Endothelial cell (in vitro differentiated cells): ENCODE data around the gene SEC24A. TPM values are rescaled to one million over a fixed set of nuclear protein-coding genes. Genes with fewer than 3 reads are reported as not detected.
"Not testable (repeated sequence)": the region's sequence is repeated elsewhere in the genome, so short reads cannot be mapped to it uniquely, and the experiment has no call there.

Source experiments
- DNase-seq: peaks from one replicate; pipeline ENCODE4 v3.0.0; 2021; ENCODE audit warnings: low spot score
- H3K27ac Mint-ChIP-seq: one replicate; pipeline ENCODE4 v1.8.0; 2021; ENCODE audit warnings: mixed read lengths, inconsistent platforms; ENCODE audit not compliant: unreplicated experiment
- H3K27me3 Mint-ChIP-seq: one replicate; pipeline ENCODE4 v1.8.0; 2021; ENCODE audit warnings: mild to moderate bottlenecking, moderate library complexity, mixed read lengths, inconsistent platforms; ENCODE audit not compliant: unreplicated experiment
- H3K36me3 Mint-ChIP-seq: one replicate; pipeline ENCODE4 v1.8.0; 2021; ENCODE audit warnings: mild to moderate bottlenecking, low read depth, mixed read lengths, inconsistent platforms; ENCODE audit not compliant: unreplicated experiment
- H3K4me1 Mint-ChIP-seq: one replicate; pipeline ENCODE4 v1.8.0; 2021; ENCODE audit warnings: mild to moderate bottlenecking, mixed read lengths, inconsistent platforms; ENCODE audit not compliant: unreplicated experiment
- H3K4me3 Mint-ChIP-seq: one replicate; pipeline ENCODE4 v1.8.0; 2021; ENCODE audit warnings: mild to moderate bottlenecking, mixed read lengths, inconsistent platforms; ENCODE audit not compliant: unreplicated experiment
- H3K9me3 Mint-ChIP-seq: one replicate; pipeline ENCODE4 v1.8.0; 2021; ENCODE audit warnings: mixed read lengths, inconsistent platforms; ENCODE audit not compliant: unreplicated experiment
- long read RNA-seq: library from polyadenylated mRNA; unstranded; transcript quantifications from one replicate; pipeline ENCODE4 v2.0.0, GENCODE V29; 2020; ENCODE audit not compliant: unreplicated experiment
- total RNA-seq: library from RNA; stranded (reverse); fragmentation: NEBNext Ultra II Directional; extraction: Animal tissue kit (Norgen Biotek cat#: 25700); gene quantifications from one replicate; pipeline ENCODE4 v1.2.1, GENCODE V29; 2021; ENCODE audit not compliant: unreplicated experiment
- TF ChIP-seq, protein P1 (sequence below): fragments of 200-600 bp; sonication (generic); IDR thresholded peaks from one replicate; pipeline ENCODE4 v1.5.0; 2021; ENCODE audit warnings: antibody characterized with exemption; ENCODE audit not compliant: unreplicated experiment

Gene SEC24A
- 17.6 TPM for total RNA-seq
- long read RNA-seq, partial matches to known transcripts = 3 of 3 reads
- long read RNA-seq, other reads (novel, unspliced or antisense) = 0 of 3 reads

DNA sequence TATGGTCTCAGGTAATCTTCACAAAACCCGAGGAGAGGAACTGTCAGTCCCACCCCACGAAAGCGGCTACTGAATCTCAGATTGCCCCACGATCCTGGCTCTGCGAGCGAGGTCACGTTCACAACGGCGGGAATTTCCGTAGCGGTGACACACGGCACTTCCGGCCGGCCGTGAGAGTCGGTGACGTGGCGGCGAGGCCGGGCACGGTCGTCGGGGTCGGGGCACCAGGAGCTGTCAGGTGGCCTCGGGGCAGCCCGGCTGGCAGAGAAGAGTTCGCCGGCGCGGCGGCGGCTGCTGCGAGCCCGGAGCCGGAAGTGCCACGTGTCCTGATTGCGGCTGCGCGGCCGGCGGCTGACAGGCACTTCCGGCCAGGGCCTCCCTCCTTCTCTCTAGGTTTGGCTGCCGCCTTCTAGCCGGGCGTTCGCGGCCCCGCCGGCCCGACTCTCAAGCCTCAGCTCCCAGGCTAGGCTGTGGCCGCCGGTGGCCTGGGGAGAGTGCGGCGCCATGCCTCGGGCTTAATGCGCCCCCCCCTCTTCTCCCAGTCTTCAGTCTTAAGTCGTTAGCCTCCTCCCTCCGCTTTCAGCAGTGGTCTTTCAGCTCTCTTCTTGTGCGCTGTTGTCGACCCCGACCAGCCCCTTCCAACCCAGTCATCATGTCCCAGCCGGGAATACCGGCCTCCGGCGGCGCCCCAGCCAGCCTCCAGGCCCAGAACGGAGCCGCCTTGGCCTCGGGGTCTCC lies at the start of gene SEC24A:
Gene SEC24A, plus strand, starts transcription at position 361 of the 738 bp plus-strand sequence. Its CDS starts 292 bp downstream, at position 653.
- no peaks in the 10 kb centered on the region for H3K36me3 Mint-ChIP-seq
- peaks cover 13% of the 10 kb centered on the region for H3K4me1 Mint-ChIP-seq
- H3K9me3 Mint-ChIP-seq = no peaks in the 10 kb centered on the region
- H3K4me3 Mint-ChIP-seq = peak within 1 kb of the TSS; percentile 98
- TF ChIP-seq, protein P1, sequence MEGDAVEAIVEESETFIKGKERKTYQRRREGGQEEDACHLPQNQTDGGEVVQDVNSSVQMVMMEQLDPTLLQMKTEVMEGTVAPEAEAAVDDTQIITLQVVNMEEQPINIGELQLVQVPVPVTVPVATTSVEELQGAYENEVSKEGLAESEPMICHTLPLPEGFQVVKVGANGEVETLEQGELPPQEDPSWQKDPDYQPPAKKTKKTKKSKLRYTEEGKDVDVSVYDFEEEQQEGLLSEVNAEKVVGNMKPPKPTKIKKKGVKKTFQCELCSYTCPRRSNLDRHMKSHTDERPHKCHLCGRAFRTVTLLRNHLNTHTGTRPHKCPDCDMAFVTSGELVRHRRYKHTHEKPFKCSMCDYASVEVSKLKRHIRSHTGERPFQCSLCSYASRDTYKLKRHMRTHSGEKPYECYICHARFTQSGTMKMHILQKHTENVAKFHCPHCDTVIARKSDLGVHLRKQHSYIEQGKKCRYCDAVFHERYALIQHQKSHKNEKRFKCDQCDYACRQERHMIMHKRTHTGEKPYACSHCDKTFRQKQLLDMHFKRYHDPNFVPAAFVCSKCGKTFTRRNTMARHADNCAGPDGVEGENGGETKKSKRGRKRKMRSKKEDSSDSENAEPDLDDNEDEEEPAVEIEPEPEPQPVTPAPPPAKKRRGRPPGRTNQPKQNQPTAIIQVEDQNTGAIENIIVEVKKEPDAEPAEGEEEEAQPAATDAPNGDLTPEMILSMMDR = no peak
- H3K27me3 Mint-ChIP-seq = peaks cover 8% of the 10 kb centered on the region
- peak within 1 kb of the TSS; percentile 95 for H3K27ac Mint-ChIP-seq
- DNase-seq = peak; percentile 83

DNA sequence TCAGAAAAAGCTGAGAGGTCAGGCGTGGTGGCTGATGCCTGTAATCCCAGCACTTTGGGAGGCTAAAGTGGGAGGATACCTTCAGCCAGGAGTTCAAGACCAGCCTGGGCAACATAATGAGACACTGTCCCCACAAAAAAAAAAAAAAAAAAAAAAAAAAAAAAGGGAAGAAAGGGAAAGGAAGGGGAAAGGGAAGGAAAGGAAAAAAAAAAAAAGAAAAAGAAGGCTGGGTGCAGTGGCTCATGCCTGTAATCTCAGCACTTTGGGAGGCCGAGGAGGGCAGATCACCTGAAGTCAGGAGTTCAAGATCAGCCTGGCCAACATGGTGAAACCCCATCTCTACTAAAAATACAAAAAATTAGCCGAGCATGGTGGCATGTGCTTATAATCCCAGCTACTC lies 48.8 kb upstream of the SEC24A start:
- not testable (repeated sequence) for H3K27me3 Mint-ChIP-seq, H3K4me3 Mint-ChIP-seq, H3K27ac Mint-ChIP-seq, DNase-seq, H3K9me3 Mint-ChIP-seq, H3K36me3 Mint-ChIP-seq, H3K4me1 Mint-ChIP-seq

DNA sequence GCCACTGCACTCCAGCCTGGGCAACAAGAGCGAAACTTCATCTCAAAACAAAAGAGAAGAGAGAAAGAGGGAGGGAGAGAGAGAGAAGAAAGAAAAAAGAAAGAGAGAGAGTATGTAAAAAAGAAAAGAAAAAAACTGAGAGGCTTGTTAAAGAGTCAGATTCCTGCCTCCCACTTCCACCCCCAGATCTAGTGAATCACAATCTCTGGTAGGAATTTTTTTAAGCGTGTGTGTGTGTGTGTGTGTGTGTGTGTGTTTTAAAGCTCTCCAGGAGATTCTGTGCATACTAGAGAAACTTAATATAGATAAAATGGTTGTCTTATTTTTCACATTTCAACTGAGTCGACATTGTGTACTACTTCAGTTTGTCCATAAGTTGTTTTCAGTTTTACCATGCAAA lies 48.0 kb upstream of the SEC24A start:
- no peak for DNase-seq
- Mint-ChIP-seq H3K27ac (no peak overlapping the region), H3K4me3 (no peak overlapping the region), H3K9me3 (no peaks in the 10 kb centered on the region), H3K4me1 (no peaks in the 10 kb centered on the region), H3K27me3 (no peaks in the 10 kb centered on the region), H3K36me3 (peaks cover 2% of the 10 kb centered on the region)
- TF ChIP-seq, protein P1 = no peak

DNA sequence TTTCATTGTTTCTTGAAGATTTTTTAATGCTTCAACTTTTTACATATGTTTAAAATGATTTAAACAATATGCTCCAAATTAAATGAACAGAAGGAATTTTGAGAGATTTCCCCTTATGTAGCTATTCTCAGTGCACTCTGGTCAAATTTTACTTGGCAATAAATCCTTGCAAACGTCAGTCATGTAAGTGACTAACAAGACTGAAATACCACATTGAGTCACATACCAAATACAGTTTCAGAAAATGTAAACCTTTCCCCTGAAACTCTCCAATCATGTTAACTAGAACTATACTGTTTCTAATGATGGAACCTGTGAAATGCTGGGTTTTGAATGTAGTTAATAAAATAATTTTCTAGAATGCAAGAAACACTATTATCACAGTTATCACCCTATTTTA lies 45.5 kb upstream of the SEC24A start:
- no peaks in the 10 kb centered on the region for H3K9me3 Mint-ChIP-seq
- no peaks in the 10 kb centered on the region for H3K27me3 Mint-ChIP-seq
- no peaks in the 10 kb centered on the region for H3K4me1 Mint-ChIP-seq
- TF ChIP-seq, protein P1 = no peak
- DNase-seq = no peak
- no peak overlapping the region for H3K4me3 Mint-ChIP-seq
- no peak overlapping the region for H3K27ac Mint-ChIP-seq
- H3K36me3 Mint-ChIP-seq = peaks cover 8% of the 10 kb centered on the region

DNA sequence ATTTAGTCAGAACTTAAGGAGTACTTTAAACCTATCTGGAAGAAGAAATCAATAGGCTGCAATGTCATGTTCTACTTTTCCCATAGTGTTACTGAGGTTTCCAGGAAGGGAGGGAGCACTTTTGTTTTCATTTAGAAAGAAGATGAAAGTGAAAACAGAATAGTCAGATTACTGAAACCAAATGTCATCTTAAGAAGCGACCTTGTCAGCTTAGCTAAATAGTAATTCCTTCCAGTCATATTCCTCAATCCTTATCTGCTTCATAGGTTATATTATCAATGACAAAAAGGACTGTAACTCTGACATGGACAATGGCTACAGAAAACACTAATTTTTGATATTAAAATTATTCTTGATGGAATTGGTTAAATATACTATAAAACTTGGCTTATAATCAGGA lies 43.7 kb upstream of the SEC24A start:
- H3K4me1 Mint-ChIP-seq = no peaks in the 10 kb centered on the region
- H3K36me3 Mint-ChIP-seq = peaks cover 14% of the 10 kb centered on the region
- H3K27me3 Mint-ChIP-seq = peaks cover 3% of the 10 kb centered on the region
- TF ChIP-seq, protein P1 = no peak
- H3K27ac Mint-ChIP-seq = no peak overlapping the region
- no peaks in the 10 kb centered on the region for H3K9me3 Mint-ChIP-seq
- DNase-seq = no peak
- H3K4me3 Mint-ChIP-seq = no peak overlapping the region
